NCI-H1930 (cell line): ENCODE results near the gene RAD51B.

Experiments used
- DNase-seq, 2 experiments: peaks; one replicate each; lab custom pipeline; 2025; lab: John Stamatoyannopoulos, UW

The RAD51B gene

DNA sequence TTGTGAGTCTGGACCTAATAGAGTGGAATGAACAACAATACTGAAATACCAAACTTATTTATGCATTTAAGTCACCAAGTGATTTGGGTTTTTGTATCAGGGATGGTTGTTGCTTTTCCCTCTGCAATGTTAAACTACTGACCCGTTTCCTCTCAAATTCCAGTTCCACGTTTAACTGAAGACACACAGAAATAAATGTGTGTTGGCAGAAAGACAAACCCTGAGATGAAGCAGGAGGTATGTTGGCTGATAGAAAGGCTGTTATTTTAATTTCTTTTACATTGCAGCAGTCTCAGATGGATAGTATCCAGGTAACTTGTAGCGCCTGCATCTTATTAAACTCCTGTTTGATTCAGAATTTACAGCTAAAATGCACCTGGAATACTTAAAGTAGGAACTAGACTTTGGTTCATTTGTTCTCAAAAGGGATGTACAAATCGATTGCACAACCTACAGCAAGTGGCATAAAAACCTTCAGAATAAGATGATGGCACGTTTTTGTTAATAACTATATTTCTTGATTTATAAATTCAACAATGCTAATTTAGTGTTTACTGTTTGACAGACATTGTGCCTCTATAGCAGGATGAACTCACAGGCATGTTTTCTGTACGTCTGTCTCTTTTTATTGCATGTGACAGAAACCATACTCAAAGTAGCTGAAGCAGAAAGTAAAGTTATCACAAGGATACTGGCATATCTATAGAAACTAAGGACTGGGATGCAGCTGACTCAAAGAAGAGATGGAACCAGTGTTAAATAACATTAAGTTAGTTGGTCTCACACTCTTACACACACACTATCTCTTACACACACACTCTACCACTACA lies 567.6 kb downstream of the RAD51B start:
- no peak for DNase-seq

DNA sequence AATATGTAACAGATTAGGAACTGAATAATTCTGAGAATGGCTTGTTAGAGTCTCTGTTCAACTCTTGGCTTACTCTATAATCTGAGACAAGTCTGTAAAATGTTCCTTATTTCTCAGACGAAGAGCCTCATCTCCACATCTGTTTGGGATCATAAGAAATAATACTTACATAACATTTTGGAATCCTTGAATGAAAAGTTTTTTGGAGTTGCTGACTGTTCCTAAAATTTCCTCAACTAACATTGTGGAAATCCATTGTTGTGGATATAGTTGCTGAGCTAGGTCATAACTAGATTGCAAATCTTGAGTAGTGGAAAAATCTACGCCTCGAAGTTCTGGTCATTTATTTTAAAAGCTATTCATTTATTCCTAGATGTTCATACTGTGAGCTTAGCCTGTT lies 570.4 kb downstream of the RAD51B start:
- no peak for DNase-seq

DNA sequence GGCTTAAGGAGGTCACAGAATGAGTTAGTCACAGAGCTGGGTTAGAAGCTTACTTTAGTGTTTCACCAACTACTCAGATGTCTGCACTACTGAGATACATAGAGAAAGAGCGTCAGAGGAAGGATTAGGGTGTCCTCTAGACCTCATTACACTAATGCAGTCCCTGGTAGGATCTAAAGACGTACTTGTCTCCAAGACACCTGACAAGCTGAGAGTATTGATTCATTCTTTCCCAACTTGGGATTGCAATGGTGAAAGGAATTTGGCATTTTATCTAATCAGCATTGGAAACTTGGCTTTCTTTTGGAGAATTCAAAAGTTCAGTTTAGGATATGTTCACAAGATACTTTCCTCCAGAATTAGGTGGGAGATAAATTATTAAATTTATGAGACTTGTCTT lies 571.2 kb downstream of the RAD51B start:
- DNase-seq, result no peak

DNA sequence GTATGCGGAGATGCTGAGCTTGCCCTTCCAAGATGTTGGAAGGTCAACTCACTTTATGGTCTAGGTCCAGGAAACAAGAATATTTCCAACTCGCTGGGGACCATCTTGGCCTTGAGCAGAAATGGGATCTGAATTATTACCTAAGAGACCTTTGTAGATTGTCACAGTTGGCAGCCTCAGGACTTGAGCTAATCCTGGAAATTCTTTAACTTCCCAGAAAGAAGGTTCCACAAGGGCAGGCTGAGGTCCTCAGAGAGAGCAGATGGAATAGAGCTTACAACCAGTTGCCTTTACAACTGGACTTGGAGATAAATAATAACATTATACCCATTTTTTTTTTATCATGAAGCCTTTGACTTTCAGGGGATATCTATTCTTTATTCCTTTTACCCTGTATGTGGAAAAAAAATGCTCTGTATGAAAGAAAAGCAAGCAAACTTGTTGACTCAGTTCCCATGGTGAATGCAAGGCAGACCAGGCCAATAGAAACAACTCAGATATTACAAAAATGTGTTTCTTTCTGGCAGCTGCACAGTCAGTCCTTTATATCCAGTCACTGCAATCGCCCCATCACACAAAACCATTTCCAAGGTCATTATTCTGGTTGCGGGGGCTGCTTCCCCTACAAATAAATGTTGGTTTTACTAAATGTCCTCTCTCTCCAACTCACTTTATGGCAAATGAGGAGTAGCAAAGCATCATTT lies 571.9 kb downstream of the RAD51B start:
- DNase-seq, result no peak

DNA sequence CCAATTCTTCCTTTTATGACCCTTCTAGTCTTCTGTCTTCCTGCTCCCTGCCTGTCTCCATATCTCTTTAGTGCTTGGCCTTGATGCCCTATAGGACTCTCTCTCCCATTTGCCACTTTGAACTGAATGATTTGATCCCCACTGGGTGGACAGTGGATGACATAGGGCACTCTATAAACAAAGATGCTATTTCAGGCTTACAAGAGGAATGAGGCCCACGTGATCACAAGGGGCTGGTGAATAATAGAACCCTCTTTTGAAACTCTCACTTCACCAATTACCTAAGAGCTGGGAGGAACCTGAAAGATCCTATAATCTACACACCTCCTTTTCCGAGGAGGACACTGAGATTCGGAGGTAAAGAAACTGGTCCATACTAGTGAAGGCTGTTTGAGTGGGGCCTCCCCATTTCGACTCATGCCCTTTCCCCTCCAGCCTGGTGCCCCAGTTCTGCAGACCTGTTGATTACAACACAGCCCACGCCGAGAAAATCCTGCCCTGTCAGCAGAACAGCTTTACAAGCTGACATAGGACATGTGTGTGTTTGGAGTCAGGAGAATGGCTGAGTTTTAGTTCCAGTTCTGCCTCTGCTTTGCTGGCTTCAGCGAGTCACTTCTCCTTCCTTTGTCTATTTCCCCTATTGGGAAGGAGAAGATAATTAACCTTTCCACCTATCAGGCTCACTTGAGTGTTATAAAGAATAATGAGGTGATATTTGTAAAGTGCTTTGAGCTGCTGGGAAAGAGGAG lies 573.0 kb downstream of the RAD51B start:
- DNase-seq, result no peak

DNA sequence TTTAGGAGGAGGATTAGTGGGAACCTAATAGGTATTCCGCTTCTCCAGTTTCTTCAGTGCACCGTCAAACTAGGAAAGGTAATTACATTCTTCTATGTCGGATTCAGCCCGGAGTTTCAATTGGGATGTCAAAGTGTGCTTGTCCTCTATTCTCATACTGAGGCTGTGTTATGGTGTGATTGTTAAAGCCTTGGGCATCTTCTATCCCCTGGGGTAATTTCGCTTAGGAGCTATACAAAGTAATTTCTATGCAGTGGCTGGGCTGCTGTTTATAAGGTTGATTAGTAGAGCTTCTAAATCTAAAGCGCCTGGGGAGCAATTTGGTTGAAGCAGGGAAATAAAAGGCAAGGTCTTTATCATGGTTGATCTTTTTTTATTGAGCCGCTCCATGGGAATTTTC lies 573.7 kb downstream of the RAD51B start:
- DNase-seq, result no peak

DNA sequence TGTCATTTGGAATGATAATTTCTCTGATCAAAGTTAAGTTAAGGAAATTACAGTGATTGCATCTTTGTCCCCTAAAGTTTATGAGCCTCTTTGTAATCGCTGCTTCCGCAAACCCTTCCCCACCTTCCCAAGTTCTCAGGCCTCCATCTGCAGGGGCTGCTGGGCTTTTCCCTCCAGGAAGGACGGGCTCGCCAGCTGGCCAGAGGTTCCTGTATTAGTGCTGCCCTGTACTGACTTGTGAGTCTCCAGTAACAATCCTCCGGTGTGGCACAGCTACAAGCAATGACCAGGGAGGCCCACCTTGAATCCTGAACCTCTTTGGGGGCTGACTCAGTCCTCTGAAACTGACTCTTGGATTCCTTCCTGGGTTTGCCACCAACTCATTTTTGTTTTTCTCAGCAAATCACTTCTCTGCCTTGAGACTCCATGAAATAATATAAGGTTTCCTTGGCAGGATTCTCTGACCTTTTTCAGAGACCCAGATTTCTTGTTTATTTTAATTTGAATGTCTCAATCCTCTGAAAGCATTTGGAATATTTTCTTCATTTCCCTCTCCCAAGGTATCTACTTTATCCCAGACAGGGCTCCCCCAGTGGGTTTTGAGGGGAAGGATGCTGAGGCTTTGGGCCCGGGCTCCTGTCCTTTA lies 574.7 kb downstream of the RAD51B start:
- no peak for DNase-seq

DNA sequence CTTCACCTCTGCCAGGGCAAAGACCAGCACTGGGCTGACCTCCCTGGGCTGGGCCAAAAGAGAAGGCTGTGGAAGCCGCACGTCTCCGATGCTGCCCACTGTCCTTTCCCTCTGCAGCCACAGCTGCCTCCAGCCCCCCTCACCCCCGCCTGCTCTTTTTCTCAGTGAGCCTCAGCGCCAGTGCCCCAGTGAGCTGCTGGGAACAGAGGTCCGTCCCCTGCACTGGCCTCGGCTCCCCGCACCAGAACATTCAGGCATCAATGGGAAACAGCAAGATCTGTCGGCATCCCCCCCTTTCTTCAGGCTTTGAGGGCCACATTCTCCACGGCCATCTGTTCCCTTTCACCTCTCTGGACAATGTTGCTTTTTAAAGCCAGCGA lies 575.2 kb downstream of the RAD51B start:
- no peak for DNase-seq

DNA sequence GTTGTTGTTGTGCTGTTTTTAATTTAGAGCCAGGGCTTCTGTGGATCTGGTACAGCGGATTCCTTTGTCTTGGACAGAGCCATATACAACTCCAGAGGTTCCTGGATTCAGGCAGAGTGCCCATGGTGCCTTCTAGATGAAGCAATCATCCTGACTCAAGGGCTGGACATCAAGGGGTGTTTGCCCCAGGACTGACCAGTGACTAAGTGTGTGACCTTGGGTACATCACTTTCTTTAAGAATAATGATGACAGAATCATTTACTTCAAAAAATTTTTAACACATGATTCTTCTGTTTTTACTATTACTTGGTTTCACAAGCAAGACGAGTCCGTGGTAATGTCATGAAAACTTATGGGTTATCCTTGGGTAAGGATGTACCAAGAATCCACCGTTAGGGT lies 576.0 kb downstream of the RAD51B start:
- DNase-seq, result no peak

DNA sequence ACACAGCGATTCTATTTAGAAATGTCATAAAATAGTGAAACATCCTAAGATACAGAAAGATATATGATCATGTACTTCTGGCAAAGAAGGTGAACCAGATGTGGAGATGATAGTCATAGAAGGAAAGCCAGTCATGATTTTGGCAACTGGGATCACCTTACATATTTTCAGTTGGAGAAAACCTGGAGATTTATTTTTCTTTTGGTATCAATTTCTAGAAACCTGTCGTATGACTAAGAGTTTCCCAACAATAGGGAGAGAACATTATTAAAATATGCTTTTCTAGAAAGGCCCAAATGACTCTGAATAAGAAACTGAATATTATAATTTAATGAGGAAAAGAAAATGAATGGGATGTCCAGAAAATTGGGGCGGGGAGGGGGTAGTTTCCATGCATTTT lies 576.9 kb downstream of the RAD51B start:
- DNase-seq, result no peak

DNA sequence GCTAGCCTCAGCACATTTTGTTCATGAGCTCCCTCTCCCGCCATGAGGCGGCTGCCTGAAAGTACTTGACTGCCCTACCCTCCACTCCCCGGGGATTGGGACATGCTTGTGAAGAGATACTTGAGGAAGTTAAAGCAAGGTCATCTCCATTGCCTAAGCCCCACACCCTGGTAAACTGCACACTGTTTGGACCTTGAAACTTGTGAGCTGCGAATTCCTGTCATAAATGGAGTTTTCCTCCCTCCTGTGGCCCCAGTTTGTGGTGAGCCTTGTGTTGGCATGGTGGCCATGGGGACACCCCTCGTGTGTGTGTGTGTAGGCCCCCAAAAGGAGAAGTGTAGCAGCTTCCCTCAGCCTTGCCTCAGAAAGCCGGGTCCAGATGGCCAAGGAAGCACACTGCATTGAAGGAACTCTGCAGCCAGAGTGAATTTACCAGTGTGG lies 577.8 kb downstream of the RAD51B start:
- DNase-seq, result no peak

DNA sequence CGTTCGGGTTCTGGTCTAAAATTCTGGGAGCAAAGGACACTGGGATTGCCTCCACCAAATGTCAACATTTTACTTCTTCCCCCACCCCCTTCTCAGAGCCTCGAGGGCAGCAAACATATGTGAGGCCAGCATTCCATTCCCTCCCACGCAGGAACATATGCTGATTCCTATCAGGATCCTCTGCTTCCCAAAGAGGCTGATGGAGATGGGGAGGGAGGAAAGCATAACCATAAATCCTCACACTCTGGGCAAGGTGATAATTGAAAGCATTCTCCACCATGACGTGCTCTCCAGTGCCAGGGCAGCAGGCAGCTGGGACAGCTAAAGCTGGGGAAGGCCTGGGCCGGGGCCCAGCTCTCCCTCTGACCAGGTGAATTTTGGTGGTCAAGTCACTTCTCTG lies 578.2 kb downstream of the RAD51B start:
- no peak for DNase-seq

DNA sequence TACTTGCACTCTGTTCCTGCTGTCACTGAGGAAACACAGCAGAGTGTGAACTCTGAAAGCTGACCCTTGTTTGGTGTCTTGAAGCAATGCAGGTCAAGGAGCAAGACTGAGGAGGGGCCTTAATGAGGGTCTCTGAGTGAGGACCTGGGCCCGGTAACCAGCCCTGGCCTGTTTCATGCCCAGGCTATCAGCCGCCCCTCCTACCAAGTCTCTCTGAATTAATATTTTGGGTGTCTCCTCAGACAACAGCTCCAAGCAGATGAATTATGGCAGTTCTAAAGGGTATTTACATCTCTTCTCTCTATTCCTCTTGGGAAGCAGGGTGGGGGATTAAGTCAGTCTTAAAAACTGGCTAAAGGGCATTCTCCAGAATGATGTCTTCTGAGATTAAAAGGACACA lies 578.8 kb downstream of the RAD51B start:
- DNase-seq, result no peak

DNA sequence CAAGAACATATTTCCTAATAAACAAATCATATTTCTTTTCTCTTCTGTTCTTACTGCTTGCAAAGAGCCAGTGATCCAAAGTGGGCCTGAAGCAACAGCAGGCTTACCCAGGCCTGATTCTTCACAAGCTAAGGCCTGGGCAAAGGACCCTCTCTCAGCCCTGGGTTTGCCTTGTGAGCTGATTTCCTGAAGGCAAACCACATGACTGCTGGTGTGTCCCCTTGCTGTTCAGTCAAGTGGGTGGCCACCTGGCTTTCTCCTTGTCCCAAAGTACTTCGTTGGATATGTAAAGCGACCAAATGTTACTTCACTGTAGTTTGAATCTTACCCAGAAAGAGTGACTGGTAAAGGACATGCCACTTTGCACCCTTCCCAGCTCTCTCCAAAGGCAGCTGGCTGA lies 580.4 kb downstream of the RAD51B start:
- DNase-seq, result no peak

DNA sequence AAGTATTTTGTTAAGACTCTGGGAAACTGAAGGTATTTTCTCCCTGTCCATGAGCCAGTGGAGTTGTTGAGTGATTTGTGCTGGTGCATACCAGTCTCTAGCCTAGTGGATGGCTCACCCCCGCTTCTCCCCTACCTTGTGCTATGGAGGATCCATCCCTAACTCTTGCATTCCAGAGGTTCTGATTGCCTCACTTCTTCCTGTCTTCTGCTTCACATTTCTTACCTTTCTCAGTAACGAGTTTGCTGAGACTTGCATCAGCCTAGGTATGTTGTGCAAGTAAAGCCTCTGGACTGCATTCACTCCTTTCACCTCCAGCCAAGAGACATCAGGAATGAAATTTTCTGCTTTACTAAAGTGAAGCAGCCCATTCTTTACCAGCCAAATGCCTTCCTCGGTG lies 581.7 kb downstream of the RAD51B start:
- DNase-seq, result no peak

DNA sequence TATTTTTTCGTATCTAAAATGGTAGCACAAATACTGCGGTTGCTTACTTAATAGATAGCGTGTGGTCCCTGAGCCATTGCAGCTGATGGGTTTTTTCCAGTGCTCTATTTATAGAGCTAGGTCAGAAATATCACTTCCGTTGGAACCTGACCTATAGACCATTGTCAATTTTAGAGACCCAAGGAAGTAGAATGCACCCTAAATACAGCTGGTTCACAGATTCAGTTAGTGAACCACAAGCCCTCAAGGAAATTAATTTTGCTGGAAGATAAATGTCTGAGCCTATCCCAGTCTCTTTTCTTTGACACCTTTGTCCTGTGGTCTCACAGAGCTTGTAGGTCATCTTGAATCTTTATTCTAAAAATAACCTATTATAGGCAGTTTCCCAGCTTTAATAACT lies 582.3 kb downstream of the RAD51B start:
- DNase-seq, result no peak

DNA sequence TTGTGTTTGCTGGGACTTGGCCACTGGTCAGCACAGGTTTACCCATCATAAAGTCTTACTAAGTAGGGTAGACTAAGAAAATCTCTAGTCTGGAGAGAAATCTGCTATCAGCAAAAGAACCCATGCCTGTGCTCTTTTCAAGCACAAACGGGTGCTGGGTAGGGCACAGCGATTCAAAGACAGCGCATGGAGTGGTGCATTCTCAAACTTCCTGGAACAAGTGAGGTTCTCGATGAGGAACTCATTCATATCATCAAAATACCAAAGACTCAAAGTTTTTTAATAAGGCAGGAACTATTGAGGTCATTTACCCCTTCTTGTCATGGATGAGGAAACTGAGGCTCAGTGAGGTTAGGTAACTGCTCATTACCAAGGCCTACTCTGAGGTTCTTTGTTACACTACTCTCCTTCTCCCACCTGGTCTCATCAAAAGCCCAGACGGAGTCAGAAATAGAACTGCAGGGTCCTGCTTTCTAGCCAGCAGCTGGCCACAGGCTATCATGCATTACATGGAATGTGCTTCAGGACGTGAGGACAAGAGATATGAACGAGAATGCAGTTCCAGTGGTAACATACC lies 583.0 kb downstream of the RAD51B start:
- DNase-seq, result no peak

DNA sequence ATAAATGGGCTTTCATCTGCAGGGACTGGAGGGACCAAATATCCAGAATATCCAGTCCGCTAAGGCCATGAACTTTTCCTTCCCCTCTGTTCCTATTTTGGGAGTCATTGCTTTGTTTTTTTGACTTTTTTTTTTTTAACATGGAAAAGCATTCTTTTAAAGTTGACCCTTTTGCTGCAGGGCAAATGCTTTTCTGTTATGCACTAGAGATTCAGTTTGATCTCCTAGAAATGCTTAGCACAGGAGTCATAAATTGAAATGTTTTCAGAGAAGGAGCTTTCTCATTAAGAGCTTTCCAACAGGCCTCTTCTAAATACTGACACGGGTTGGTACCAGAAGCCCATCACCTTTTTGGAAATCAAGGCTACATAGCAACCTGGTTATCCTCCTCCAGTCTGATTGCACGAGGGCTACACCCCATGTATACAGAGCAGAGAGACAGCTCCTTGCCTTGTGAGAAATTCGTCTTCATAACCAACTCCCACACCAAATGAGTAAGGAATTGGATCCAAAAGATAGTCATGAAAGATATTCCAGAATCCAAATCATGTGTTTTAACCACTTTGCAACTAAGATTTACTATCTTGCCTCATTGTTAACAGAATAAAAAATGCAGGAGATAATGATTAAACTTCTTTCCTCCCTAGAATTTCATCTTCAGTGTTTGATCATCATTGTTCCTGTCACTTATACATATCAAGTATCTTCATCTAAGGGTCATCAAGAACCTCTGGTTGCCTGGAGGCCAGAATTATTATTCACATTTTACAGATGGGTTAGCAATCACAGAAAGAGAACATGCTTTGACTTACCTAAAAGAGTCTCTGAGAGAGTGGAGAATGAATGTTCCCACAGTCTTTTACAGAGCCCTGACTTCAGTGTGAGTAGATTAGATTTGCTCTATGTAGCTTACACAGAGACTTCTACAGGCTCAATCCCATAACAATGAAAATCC lies 583.9 kb downstream of the RAD51B start:
- DNase-seq, result no peak

DNA sequence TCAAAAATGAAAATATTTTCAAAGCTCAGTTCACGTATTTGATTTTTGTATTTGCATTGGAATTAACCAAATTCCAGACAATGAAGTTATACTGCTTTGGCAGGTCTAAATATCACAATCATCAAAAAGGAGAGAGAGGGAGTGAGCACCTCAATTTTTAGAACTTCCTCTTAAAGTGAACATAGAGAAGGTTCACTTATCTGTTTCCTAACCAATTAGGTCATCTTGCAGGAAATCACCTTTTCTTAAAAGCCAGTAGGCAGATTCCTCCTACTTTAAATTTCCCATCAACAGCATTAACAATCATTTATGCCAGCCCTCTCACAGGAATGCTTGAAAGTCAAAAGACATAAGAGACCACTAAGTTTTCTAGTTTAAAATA lies 584.6 kb downstream of the RAD51B start:
- no peak for DNase-seq

DNA sequence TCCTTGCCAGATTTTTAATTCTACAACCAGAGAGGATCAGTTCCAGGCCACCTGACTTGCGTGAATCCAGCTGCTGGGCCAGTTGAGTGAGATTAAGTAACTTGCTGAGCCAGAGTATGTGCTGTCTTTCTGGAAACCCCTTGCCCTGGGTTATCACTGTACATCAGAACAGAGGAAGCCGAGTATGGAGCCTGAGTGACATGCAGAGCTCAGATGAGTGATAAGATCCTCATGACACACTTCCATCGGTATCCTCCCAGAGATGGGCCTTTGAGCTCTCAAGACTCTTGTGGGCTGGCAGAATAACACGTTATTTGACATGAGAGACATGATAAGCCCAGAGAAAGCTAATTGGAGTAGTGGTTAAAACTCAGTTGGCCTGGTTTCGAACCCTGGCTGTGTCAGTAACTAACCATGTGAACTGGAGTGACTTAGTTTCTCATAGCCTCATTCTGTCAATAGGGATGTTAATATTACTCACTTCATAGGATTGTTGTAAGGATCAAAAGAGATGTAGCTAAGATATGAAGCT lies 585.1 kb downstream of the RAD51B start:
- DNase-seq, result no peak

DNA sequence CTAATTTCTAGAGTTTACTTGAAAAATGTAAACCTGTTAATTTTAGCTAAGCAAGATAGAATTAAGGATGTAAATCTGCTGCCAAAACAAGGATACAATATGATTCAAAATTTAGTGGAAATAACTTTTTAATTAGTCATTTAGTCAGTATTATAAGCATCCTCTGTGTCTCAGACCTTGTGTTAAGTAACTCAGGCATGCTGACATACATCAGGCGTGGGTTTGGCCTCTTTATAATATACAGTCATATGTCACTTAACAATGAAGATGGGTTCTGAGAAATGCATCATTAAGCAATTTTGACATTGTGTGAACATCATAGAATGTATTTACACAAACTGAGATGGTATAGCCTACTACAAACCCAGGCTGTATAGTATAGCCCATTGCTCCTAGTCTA lies 586.4 kb downstream of the RAD51B start:
- DNase-seq, result no peak
